ENCODE data around the gene SLC13A3.
"Not testable (repeated sequence)": the region's sequence is repeated elsewhere in the genome, so short reads cannot be mapped to it uniquely, and the experiment has no call there.

SLC13A3 gene

DNA sequence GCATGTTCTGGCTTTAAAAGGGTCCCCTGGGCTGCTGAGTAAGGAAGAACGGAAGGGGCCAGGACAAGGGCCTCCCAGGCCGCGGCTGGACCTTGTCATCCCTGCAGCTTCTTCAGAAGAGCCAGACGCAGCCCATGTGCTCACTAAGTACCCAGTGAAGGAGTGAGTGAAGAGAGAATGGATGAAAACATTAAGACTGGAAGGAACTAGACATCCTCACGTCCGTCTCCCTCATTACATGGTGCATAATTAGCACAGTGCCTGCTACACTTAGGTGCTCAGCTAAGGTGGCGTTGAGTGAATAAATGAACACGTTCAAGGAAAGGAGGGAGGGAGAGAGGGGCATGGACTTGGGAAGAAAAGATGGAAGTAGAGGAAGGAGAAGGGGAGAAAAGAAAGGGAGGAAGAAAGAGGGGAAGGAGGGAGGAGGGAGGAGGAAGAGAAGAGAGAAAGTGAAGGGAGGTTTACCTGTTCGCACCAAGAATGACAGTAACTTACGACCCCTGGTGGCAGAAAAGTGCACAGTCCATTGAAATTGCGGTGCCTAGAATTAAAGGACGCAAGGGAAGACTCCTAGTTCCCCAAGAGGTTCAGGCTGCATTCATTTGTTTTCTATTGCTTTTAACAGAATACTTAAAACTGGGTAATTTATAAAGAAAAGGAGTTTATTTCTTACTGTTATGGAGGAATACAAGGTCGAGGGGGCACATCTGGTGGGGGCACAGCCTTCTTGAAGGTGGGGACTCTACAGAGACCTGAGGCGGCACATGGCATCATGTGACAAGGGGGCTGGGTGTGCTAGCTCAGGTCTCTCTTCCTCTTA is 30.0 kb upstream of the SLC13A3 start:
- DNase-seq (ENCODE audit: low spot score): peak; percentile 52

GRCh38 chr20:46680684-46681031 is 29.4 kb upstream of the SLC13A3 start:
- no peak for DNase-seq (ENCODE audit: low spot score)

- DNase-seq (ENCODE audit: low spot score): no peak
Observed at GRCh38 chr20:46678516-46678915, 27.3 kb upstream of the SLC13A3 start.

- no peak for DNase-seq (ENCODE audit: low spot score)
Observed at GRCh38 chr20:46677608-46678007, 26.3 kb upstream of the SLC13A3 start.

DNA sequence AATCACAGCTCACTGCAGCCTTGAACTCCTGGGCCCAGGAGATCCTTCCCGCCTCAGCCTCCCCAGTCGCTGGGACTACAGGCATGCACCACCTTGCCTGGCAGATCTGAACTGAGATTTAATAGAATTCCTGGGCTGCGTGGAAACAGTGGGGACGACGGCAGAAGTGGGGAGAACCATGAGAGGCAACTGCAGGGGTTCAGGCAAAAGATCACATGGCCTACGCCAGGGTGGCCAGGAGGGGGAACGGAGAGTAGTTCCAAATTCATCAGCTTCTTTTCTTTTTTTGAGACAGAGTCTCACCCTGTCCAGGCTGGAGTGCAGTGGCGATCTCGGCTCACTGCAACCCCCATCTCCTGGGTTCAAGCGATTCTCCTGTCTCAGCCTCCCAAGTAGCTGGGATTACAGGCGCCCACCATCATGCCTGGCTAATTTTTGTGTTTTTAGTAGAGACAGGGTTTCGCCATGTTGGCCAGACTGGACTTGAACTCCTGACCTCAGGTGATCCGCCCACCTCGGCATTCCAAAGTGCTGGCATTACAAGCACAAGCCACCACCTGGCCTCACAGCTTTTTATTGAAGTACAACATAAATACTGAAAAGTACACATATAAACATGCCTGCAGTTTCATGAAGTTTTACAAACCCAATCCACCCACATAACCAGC is 25.5 kb upstream of the SLC13A3 start:
- not testable (repeated sequence) for DNase-seq (ENCODE audit: low spot score)

DNA sequence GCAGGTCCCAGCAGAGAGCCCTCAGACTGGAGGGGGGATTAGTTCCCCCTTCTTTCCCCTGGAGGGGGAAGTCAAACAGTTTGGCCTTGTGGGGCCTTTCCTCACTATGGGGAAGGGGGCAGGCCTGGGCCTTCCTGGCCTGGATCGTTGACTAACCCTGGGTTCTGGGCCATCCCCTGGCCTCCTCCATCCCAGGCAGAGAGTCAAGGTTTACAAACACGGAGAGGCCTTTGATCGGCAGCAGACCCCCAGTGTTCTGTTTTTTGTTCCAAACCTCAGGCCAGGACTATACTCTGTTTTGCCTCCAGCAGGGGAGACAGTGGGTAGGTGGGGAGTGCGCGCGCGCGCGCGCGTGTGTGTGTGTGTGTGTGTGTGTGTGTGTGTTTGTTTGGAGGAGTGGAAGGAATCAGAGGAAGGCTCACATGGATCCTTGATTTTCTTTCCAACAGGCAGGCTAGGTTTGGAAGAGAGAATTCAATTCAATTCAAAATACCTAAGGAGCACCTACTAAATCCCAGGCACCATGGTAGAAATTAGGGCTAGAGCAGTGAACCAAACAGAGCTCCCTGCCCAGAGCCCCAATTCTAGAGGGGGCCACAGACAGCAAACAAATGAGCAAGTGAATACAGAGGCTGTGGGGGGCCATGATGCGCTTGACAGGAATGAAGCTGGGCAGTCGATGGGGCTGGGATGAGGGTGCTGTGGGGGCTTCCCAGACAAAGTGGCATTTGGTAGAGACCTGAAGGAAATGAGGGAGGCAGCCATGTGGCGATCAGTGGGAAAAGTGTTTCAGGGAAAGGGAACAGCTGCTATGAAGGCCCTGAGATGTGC is 23.2 kb upstream of the SLC13A3 start:
- DNase-seq (ENCODE audit: low spot score): no peak

- no peak for DNase-seq (ENCODE audit: low spot score)
Observed at GRCh38 chr20:46673394-46674252, 22.4 kb upstream of the SLC13A3 start.

DNA sequence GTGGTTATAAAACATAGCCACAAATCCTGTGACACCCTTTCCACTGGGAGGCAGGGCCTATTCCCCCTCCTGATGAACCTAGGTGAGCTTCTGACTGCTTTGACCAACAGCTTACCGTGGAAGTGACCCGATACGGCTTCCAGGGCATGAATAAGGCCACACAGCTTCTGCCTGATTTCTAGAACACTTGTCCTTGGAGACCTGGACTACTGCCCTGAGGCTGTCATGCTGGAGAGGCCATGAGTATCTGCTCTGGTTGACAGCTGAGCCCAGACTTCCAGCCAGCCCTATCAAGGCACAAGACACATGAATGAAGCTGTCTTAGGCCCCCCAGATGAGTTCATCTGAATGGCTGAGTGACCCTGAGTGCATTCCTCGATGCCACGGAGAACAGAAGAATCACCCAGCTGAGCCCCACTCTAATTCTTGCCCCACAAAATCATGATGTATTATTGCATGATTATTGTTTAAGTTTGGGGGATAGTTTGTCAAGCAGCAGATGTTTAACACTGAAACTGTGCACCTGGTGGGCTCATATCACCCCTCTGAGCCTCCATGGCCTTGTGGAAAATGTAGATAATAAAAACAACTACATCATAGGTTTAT is 21.4 kb upstream of the SLC13A3 start:
- DNase-seq (ENCODE audit: low spot score): no peak

DNA sequence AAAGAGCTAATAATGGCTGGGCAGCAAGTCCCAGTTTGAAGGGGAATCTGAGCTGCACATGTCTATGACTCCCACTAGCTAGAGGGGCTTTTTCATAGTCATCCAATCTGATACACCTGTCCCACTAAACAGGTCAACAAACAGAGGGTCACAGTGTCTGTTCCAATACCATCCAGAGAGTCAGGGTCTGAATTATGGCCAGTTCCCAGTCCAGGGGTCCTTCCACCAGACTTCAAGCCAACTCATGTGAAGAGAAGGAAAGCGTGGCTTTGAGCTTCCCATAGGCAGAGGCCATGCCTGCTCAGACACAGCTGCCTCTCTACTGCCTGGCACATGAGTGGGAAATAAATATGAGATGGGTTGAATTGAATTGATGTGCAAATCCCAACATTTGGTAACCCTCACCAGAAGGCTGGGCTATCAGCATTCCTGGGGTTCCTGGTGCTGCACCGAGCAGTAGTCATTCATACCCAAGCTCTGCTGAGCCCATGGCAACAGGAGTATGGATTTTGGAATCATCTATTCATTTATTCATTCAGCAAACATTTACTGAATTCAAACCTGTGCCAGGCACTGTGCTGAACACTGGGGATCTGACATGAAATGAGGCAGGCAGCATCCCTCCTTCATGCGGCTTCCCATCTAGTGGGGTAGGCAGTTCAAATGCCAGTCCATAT is 20.7 kb upstream of the SLC13A3 start:
- no peak for DNase-seq (ENCODE audit: low spot score)

- DNase-seq (ENCODE audit: low spot score): no peak
Observed at GRCh38 chr20:46670585-46671584, 19.6 kb upstream of the SLC13A3 start.

GRCh38 chr20:46670228-46670584 is 18.9 kb upstream of the SLC13A3 start:
- no peak for DNase-seq (ENCODE audit: low spot score)

GRCh38 chr20:46666818-46667515 is 15.7 kb upstream of the SLC13A3 start:
- DNase-seq (ENCODE audit: low spot score): no peak

GRCh38 chr20:46666306-46666705 is 15.0 kb upstream of the SLC13A3 start:
- DNase-seq (ENCODE audit: low spot score): no peak

DNA sequence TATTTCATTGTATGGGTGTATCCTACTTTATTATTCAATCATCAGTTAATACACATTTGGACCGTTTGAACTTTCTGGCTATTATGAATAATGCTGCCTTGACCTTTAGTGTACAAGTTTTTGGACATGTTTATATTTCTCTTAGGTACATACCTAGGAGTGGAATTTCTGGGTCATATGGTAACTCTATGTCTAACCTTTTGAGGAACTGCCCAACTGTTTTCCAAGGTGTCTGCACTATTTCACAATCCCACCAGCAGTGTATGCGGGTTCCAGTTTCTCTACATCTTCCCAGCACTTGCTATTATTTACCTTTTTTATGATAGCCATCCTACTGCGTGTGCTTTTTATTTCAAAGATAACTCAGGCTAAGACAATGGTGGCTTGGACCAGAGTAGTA is 14.3 kb upstream of the SLC13A3 start:
- DNase-seq (ENCODE audit: low spot score): no peak

DNA sequence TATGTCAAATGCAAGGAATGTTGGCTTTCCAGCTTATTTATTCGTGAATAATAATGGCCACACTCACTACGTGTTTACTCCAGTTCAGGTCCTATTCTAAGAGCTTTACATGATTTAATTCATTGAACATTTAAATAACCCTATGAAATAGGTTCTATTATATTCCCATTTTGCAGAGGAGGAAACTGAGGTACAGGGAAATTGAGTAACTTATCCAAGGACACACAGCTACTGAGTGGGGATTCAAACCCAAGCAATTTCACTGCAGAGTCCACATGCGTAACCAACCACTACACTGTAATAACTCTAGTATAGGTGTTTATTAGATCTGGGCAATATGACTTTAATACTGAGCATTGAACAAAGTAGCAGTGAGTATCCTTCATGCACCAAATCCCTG is 12.3 kb upstream of the SLC13A3 start:
- no peak for DNase-seq (ENCODE audit: low spot score)

GRCh38 chr20:46661659-46662058 is 10.4 kb upstream of the SLC13A3 start:
- DNase-seq (ENCODE audit: low spot score): no peak

GRCh38 chr20:46660487-46660886 is 9.2 kb upstream of the SLC13A3 start:
- DNase-seq (ENCODE audit: low spot score): no peak

GRCh38 chr20:46657618-46658017 is 6.4 kb upstream of the SLC13A3 start:
- DNase-seq (ENCODE audit: low spot score): no peak

DNA sequence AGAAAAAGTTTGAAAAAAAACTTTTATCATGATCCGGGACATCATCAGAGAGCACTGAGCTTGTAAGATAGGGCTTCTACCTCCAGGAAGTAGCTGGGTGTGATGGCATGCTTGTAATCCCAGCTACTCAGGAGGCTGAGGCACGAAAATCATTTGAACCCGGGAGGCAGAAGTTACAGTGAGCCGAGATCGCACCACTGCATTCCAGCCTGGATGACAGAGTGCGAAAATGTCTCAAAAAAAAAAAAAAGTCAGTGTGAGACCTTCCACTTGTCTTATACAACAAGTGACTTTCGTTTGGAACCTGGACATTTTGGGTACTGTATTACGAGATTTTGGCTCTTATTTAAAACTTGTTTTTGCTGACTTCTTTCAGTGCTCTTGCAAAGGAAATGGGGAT is 5.9 kb upstream of the SLC13A3 start:
- DNase-seq (ENCODE audit: low spot score): no peak

Measured in RKO (cell line).